GM21825 (cell line): ENCODE results near the gene IQCC.

Experiments
- ATAC-seq: cut with Tn5 transposase; IDR thresholded peaks from one replicate; pipeline ENCODE4 v1.9.1; 2021; ENCODE audit warnings: mild to moderate bottlenecking, moderate library complexity; ENCODE audit not compliant: unreplicated experiment

The IQCC gene

GRCh38 chr1:32221980-32222755, 16.7 kb downstream of the IQCC start, which contains the start of the genes EIF3I and TMEM234:
Gene EIF3I, plus strand, starts transcription at chr1:32222407. Its CDS starts 35 bp downstream, at chr1:32222442.
Gene TMEM234, minus strand, starts transcription at chr1:32222353. Its CDS starts 31 bp downstream, at chr1:32222322.
- ATAC-seq, result peak; percentile 88

DNA sequence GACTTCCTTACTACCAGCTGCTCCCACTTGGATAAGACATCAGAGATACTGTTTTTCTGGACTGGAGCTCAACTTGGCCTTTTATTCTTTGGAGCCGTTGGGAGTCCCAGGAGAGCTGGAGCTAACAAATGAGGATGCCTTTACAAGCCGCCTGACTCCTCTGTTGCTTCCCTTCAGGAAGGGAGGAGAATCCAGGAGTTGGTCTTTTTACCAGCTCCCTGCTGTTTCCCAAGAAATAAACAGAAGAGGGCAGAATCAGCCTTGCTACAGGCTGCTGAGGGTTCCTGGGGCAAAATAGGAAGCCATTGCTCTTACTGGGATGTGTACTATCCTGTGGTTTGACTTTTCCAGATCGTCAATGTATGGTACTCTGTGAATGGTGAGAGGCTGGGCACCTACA, 18.2 kb downstream of the IQCC start:
- no peak for ATAC-seq

DNA sequence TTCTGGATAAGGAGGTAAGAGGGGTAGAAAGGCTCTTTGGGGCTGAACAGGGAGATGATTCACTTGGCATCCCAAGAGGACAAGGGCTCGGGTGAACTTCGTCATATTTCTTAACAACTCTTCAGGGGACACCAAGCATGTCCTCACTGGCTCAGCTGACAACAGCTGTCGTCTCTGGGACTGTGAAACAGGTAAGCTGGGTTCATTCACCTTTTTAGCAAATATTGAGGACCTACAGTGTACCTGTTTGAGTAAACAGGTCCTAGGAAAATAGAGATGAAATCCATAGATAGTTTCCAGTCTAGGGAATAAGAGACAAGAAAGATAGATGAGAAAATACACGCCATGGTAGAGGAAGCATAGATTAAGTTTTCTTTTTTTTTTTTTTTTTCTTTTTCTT, 18.8 kb downstream of the IQCC start:
- ATAC-seq, result no peak

- ATAC-seq, result no peak
Observed at GRCh38 chr1:32228771-32229170, 23.3 kb downstream of the IQCC start.

DNA sequence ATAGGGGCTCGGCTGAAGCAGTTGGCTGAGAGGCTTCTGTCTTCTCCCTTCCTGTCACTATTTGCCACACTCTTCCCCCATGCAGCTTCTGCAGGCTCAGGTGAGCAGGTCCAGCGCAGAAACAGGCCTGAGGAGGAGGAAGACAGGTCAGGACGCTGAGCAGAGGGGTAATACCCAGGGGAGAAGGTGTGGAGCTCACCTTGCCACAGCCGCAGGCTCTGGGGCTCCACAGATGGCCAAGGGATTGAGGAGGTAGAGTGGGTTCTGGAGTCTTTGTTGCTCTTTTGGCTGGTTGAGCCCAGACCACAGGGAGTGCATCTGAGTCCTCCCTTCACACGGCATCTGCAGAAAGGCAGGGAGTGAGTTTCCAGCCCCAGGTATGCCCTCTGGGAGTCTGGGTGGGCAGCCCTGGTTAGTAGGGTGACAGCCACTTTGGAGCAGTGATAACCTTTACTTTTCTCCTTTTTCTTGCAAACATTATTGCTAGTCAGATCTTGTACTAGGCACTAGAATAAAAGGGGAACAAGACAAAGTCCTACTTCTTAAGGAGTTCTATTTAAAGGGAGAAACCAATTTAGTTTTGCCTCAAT, 26.5 kb downstream of the IQCC start:
- ATAC-seq, result no peak

GRCh38 chr1:32232558-32233304, 27.3 kb downstream of the IQCC start:
- no peak for ATAC-seq

DNA sequence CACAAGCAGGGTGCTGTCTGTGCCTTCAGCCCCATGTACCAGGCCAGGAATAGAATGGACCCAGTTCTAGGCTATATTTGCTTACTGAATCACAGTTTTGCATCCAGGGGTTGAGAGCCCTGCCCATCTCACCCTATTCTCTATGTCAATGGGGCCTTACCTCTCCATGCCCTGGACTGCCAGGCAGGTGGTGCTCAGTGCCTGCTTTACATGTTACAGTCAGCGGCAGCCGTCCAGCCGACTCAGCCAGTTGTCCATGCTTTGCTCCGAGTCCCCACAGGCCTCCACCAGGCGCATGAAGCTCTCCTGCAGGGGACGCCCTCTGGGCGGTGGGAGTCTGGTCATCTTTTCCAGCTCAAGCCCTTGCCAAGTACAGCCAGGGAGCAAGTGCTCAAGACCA, 29.3 kb downstream of the IQCC start:
- no peak for ATAC-seq

DNA sequence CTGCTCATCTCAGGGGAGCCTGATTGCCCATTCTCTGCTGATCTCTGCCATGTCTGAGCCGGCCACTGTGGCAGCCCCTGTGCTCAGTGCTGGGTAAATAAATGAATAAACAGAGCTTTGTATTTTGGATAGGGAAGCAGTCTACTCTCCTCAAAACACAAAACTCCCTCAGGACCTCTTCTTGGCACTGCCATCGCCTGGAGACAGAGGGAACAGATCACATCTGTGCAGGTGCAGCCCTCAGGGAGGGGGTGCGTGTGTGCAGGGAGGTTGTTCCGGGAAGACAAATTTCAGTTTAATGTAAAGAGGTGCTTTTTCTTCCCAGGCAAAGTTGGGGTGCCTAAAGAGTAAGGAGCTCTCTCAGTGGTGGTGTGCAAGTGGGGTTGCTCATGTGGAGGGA, 33.9 kb downstream of the IQCC start:
- no peak for ATAC-seq

GRCh38 chr1:32239790-32240139, 34.3 kb downstream of the IQCC start:
- ATAC-seq, result no peak

- ATAC-seq, result peak; percentile 44
Observed at GRCh38 chr1:32240140-32240951, 34.9 kb downstream of the IQCC start.

- no peak for ATAC-seq
Observed at GRCh38 chr1:32241001-32241763, 35.7 kb downstream of the IQCC start.

- no peak for ATAC-seq
Observed at GRCh38 chr1:32242341-32242851, 36.9 kb downstream of the IQCC start.

DNA sequence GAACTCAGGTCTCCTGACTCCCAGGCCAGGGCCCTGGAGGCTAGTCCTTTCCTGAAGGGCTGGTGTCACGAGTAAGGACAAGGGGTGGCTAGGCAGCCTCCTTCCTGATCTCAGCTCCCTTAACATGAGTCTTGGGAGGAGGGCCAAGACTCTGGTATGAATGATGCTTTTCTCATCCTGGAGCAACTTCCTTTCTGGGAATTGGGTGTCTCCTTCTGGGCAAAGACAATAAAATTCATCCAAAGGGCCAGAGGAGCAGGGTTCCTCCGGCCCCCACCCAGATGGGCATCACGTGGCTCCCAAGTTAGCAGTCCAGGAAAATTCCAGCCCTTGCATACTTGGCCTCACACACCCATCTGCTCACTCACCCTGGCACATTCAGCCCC, 41.4 kb downstream of the IQCC start, which contains the start of gene FAM167B:
Gene FAM167B, plus strand, starts transcription at position 335 of the 386 bp plus-strand sequence. CDS start 200 bp downstream, outside the sequence.
- ATAC-seq, result no peak

- ATAC-seq, result no peak
Observed at GRCh38 chr1:32247452-32247851, 42.0 kb downstream of the IQCC start.

GRCh38 chr1:32247983-32248889, 42.8 kb downstream of the IQCC start:
- peak; percentile 27 for ATAC-seq

DNA sequence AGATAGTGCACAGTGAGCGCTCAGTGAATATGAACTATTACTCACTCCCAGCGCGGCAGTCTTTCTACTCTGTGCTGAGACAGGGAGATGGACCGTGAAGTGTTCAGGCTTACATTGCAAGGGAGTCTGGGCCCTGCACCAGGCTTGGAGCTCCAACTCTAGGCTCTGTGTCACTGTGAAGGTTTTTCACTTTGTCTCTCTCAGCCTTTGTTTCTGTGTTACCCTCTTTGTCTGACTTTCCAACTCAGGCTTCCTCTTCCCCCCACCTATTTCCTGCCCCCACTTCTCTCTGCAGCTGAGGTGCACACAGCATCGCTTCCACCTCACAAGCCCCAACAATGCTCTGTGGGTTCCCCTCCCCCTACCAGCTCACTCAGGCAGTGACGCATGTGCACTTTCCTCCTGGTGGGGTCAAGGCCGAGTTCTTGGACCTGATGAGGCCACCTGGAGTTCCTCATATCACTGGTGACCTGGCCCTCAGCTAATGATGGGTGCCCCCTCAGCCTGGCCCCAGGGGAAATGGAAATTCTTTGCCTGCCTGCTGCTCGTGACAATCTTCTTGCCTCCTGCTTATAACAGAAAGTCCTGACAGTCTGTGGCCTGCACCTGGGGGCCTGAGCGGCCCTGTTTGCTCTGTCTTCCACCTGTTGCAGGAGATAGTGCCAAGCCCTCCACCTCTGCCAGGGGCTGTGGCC, 44.5 kb downstream of the IQCC start:
- peak; percentile 44 for ATAC-seq

DNA sequence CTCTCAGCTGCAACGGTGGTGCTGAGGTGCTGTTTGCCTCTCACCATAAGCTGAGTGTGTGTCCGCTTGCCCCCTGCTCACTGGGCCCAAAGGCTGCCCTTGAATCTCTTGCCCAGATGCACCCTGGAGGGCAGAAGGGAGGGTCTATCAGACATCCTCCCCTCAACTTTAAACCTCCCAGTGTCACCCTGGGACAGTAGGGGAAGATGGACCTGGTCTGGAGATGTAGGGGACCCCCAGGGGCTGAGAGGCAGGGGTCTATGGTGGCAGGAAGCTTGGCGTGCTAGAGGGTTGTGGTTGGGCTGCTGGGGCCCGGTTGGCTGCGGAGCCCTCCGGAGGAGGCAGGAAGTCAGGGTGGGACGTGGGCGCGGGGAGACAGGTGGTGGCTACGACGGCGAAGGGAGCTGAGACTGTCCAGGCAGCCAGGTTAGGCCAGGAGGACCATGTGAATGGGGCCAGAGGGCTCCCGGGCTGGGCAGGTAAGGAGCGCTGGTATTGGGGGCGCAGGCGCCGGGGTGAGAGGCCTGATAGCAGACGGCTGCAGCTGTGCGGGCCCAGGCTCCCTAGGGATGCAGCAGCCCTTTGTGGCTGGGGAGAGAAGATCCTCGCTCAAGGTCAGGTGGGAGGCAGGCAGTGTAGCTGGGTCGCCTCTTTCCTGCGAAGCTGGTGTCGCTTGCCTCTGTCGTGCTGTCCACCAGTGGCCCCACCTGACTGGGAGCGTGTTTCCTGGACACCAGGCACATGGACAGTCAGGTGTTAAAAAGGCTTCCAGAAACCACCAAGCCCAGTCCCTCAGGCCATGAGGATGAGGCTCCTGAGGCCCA, 45.6 kb downstream of the IQCC start, which contains the start of gene LCK:
Gene LCK, plus strand, starts transcription at position 373 of the 824 bp plus-strand sequence. CDS start 23,065 bp downstream, outside the sequence.
- ATAC-seq, result no peak
